Ovary (tissue), 9 donors: ENCODE results near the gene IFI27L2. TPM values are rescaled to one million over a fixed set of nuclear protein-coding genes. Genes with fewer than 3 reads are reported as not detected.
A peak's percentile ranks its signal among the peaks of the same experiment; 100 is the strongest.

Experiments used
- DNase-seq, 5 donors: peaks; one replicate each; pipeline ENCODE4 v3.0.0-alpha.2; 2019 to 2020
- H3K27ac ChIP-seq, 2 donors: fragments of 200-600 bp; one replicate each; pipeline versions ENCODE4 v1.5.1 to v1.8.0; 2019 to 2022
- H3K27me3 ChIP-seq: fragments of 200-600 bp; one replicate; pipeline ENCODE4 v1.8.0; 2022
- H3K36me3 ChIP-seq: fragments of 200-600 bp; sonication (generic); one replicate; pipeline ENCODE4 v1.5.1; 2019
- H3K4me1 ChIP-seq: one replicate; pipeline ENCODE4 v1.8.1; 2013; ENCODE audit warnings: mild to moderate bottlenecking, moderate library complexity; ENCODE audit not compliant: insufficient read depth
- H3K4me3 ChIP-seq: fragments of 200-600 bp; sonication (generic); one replicate; pipeline ENCODE4 v1.5.1; 2017
- H3K9me3 ChIP-seq, 2 donors: fragments of 200-600 bp in 1 of 2; sonication (generic) in 1 of 2; one replicate each; pipeline versions ENCODE4 v1.5.1 to v1.8.1; 2013 to 2019; ENCODE audit warnings: mild to moderate bottlenecking in 1 of 2, moderate library complexity in 1 of 2
- EP300 ChIP-seq: sonication (generic); formaldehyde crosslinking; IDR thresholded peaks from one replicate; pipeline ENCODE4 v1.6.1; 2017; ENCODE audit warnings: antibody characterized with exemption
- POLR2A ChIP-seq: fragments of 450-650 bp; IDR thresholded peaks from one replicate; pipeline ENCODE4 v1.6.1; 2017; ENCODE audit warnings: antibody characterized with exemption, mild to moderate bottlenecking, moderate library complexity
- WGBS, 3 donors: extraction: QIAGEN DNeasy Blood & Tissue Kit in 1 of 3; methylation state at CpG; one replicate each; pipeline versions ENCODE4 v1.1.5 to v1.1.7; 2013 to 2017; 5-methylcytosine and 5-hydroxymethylcytosine counted together
- intact Hi-C, 4 donors: fragments of 100-400 bp; cut with DNase I; formaldehyde crosslinking; loops; one replicate each; pipeline versions ENCODE4 v1.11.0 to v1.15.1; 2022 to 2023
- polyA plus RNA-seq, 2 donors: library from polyadenylated mRNA; stranded (reverse); fragments of 200-250 nt in 1 of 2; fragments of 350-450 nt in 1 of 2; fragmentation: Illumina TruSeq in 1 of 2; extraction: RNeasy Lipid Tissue Mini Kit (QIAGEN cat#74804) in 1 of 2; gene quantifications; one replicate each; pipeline ENCODE4 v1.2.3, GENCODE V29; 2013 to 2014
- total RNA-seq, 7 donors: library from RNA; depleted of rRNA in 2 of 7; stranded (reverse); fragments of >200 nt in 2 of 7; fragmentation: NEBNext Ultra II Directional in 3 of 7; extraction: Animal tissue kit (Norgen Biotek cat#: 25700) in 3 of 7; gene quantifications; one replicate each; pipeline versions ENCODE4 v1.1.0 to v1.2.4, GENCODE V29; 2016 to 2023
- TF ChIP-seq, protein P1 (sequence below), 3 donors: fragments of 450-650 bp in 2 of 3; fragments of 200-600 bp in 1 of 3; IDR thresholded peaks; one replicate each; pipeline versions ENCODE4 v1.5.1 to v1.8.0; 2016 to 2022; ENCODE audit warnings: antibody characterized with exemption in 3 of 3, mild to moderate bottlenecking in 1 of 3
- donor health status: DM: no; HTN: no; CAD: no; lungs with moderate emphysema.
- donor health status: DM: no; HTN: no; CAD: no.
- donor health status: Bipolar disorder and iron deficiency.
- donor health status: DM: yes; HTN: yes; CAD: no.
- donor health status: DM: no; HTN: no; CAD: no.
- donor health status: DM: yes; HTN: yes; CAD: no.

Gene IFI27L2
- total and polyA plus RNA-seq, 9 donors, result 37.8 to 145 (median 88.5) TPM

DNA sequence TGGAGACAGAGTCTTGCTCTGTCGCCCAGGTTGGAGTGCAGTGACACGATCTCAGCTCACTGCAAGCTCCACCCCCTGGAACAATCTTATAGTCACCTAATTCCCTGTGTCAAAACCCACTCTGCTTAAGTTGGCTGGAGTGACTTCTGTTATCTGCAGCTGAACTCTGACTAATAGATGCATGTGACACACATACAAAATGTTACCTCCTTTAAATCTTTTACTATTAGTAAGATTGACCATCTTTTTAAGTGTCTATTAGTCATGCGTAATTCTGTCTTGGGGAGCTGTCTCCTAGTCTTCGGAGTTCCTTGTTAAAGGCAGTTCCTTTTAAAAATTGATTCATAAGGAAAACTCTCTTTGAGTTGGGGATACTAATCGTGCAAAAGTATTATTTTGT, 40.9 kb downstream of the IFI27L2 start:
- TF ChIP-seq EP300 (no peak), POLR2A (no peak)
- TF ChIP-seq, protein P1, sequence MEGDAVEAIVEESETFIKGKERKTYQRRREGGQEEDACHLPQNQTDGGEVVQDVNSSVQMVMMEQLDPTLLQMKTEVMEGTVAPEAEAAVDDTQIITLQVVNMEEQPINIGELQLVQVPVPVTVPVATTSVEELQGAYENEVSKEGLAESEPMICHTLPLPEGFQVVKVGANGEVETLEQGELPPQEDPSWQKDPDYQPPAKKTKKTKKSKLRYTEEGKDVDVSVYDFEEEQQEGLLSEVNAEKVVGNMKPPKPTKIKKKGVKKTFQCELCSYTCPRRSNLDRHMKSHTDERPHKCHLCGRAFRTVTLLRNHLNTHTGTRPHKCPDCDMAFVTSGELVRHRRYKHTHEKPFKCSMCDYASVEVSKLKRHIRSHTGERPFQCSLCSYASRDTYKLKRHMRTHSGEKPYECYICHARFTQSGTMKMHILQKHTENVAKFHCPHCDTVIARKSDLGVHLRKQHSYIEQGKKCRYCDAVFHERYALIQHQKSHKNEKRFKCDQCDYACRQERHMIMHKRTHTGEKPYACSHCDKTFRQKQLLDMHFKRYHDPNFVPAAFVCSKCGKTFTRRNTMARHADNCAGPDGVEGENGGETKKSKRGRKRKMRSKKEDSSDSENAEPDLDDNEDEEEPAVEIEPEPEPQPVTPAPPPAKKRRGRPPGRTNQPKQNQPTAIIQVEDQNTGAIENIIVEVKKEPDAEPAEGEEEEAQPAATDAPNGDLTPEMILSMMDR (IDR thresholded peaks at IDR 0.05), result no peak
- WGBS, 3 donors, result 89 to 92% (median 89%) methylated on average over 5 of the region's 5 CpGs
- Histone ChIP-seq H3K27ac (no peak overlapping the region), H3K36me3 (no peaks in the 10 kb centered on the region), H3K9me3 (no peaks in the 10 kb centered on the region), H3K27me3 (no peaks in the 10 kb centered on the region), H3K4me1 (peaks cover 3% of the 10 kb centered on the region), H3K4me3 (no peak overlapping the region)
- no peak for DNase-seq
- intact Hi-C loops, result no loop called here

DNA sequence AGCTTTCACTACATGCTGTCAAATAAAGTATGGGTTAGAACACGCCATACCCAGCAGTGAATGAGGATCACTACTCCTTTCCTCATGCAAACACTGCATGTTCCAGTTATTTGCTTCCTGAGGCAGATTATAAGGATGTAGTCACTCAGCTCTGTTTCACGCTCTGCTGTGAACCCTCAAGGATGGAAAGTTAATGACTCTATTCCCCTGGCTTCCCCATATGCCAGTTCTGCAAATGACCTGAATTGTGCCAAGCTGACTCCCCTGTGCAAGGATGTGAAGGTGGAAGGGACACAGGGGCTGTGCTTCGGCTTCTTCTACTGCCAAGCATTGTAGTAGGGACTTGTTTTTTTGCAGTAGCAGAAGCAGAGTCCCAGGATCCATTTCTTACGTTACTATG, 41.5 kb downstream of the IFI27L2 start:
- no peak overlapping the region for H3K27ac ChIP-seq
- TF ChIP-seq EP300 (no peak), POLR2A (no peak)
- TF ChIP-seq, protein P1 (IDR thresholded peaks at IDR 0.05), result no peak
- H3K36me3 ChIP-seq, result no peaks in the 10 kb centered on the region
- DNase-seq, result no peak
- H3K9me3 ChIP-seq, result no peaks in the 10 kb centered on the region
- no peak overlapping the region for H3K4me3 ChIP-seq
- WGBS, 3 donors, result 76 to 97% (median 96%) methylated on average over 4 of the region's 4 CpGs
- intact Hi-C loops, result no loop called here
- H3K27me3 ChIP-seq, result no peaks in the 10 kb centered on the region
- H3K4me1 ChIP-seq, result peaks cover 3% of the 10 kb centered on the region

DNA sequence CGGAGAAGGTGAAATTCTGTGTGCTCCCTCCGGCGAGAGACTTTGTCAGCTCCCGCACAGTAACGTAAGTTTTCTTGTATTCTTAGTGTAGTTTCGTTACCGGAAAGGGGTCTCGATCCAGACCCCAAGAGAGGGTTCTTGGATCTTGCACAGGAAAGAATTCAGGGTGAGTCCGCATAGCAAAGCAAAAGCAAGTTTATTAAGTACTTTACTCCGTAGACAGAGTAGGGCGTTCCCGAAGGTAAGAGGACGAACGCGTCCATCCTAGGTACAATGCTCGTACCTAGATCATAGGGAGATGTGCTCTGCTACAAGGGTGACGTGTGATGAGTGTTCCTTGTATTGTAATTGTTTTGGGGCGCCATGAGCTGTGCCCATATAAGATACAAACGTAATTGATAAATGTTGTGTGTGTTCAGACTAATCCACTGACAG, 48.0 kb downstream of the IFI27L2 start:
- peak overlapping the region; percentile 99 for H3K4me3 ChIP-seq
- H3K36me3 ChIP-seq, result no peaks in the 10 kb centered on the region
- H3K4me1 ChIP-seq, result peaks cover 22% of the 10 kb centered on the region
- intact Hi-C loops, result no loop called here
- DNase-seq, result no peak
- no peaks in the 10 kb centered on the region for H3K9me3 ChIP-seq
- no peaks in the 10 kb centered on the region for H3K27me3 ChIP-seq
- TF ChIP-seq, protein P1 (IDR thresholded peaks at IDR 0.05), result no peak
- TF ChIP-seq POLR2A (no peak), EP300 (no peak)
- 1% methylated on average over 19 of the region's 19 CpGs for WGBS, 3 donors
- H3K27ac ChIP-seq, result peak overlapping the region in 1 of 2 donors; percentile 79

DNA sequence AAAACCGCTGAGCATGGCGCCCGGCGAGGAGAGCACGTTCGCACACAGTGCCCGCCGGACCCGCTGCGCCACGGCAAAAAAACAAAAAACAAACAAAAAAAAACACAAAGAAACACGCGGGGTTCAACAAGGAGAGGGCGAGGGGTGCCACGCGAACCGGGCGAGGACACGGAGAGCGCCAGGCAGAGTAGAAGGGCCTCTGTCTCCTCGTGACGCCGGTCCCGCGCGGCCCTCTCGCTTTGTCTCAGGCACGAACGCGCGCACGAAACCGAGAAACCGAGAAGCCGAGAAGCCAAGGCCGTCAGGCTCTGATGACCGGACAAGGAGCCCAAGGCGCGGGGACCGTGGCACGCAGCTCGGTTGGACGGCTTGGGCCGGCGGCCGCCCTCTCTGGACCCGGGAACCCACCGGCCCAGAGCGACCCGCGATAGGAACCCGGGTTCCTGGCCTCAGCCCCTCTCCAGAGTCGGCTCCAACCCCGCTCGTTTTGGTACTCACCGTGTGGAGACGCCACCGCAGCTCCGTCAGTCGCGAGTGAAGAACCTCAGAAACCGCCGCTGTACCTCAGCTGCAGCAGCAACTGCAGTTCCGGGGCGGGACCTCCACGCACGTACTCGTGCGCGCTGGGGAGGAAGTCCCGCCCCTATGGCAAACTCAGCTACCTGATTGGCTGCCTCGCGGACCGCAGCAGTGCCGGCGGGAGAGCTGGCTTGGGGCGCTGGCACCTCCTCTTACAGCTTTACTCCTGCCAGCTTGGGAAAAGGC, 48.6 kb downstream of the IFI27L2 start, which contains the start of the genes DDX24 and IFI27L1:
DDX24 (minus strand) TSS at position 582 of the 765 bp plus-strand sequence. CDS start 1,460 bp downstream, outside the sequence.
IFI27L1 (plus strand) TSS at position 690 of the 765 bp plus-strand sequence. CDS start 15,628 bp downstream, outside the sequence.
- intact Hi-C loops, result no loop called here
- H3K4me1 ChIP-seq, result peaks cover 22% of the 10 kb centered on the region
- no peaks in the 10 kb centered on the region for H3K36me3 ChIP-seq
- WGBS, 3 donors, result 0 to 1% (median 0%) methylated on average over 53 to 77 of the region's 77 CpGs
- H3K9me3 ChIP-seq, result no peaks in the 10 kb centered on the region
- TF ChIP-seq EP300, result no peak
- TF ChIP-seq, protein P1 (IDR thresholded peaks at IDR 0.05), result no peak
- peak; percentile 92 for TF ChIP-seq POLR2A
- peak; percentile 95 to 99 (median 97) for DNase-seq
- peak within 1 kb of the TSS; percentile 1 to 79 for H3K27ac ChIP-seq
- peak within 1 kb of the TSS; percentile 99 for H3K4me3 ChIP-seq
- H3K27me3 ChIP-seq, result no peaks in the 10 kb centered on the region
